ENCODE results near the gene CYBRD1.
"Not testable (repeated sequence)": the region's sequence is repeated elsewhere in the genome, so short reads cannot be mapped to it uniquely, and the experiment has no call there.

CYBRD1 gene

DNA sequence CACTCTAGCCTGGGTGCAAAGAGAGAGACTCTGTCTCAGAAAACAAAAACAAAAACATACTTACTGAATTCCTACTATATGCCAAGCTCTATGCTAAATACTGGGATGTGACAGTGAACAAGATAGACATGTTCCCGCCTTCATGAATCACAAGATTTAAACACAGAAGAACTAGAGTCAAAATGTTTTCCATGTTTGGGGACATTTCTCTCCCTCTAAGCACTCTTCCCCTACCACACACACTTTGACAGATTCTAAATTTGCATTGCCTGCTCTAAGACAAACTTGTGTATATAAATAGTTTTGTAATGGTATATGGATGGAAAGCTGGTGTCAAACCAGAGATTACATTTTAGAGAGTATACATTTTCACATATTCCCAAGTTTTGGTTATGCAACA, 11.1 kb downstream of the CYBRD1 start:
- DNase-seq (ENCODE audit: low read depth, low spot score) = no peak
- H3K9ac ChIP-seq (ENCODE audit: insufficient read length) = no peak overlapping the region
- H3K36me3 ChIP-seq (ENCODE audit: insufficient read depth, low read length) = peaks cover 5% of the 10 kb centered on the region; the same call in 1 of the 2 replicates
- H3K27ac ChIP-seq = no peak overlapping the region
- no peaks in the 10 kb centered on the region for H3K9me3 ChIP-seq (ENCODE audit: low read depth, low read length)
- TF ChIP-seq FOXP2 (optimal IDR thresholded peaks at IDR 0.05; ENCODE audit: control extremely low read depth, extremely low read length, insufficient read depth) (no peak), EZH2 (IDR thresholded peaks at IDR 0.05) (no peak), POLR2AphosphoS5 (IDR thresholded peaks at IDR 0.05; ENCODE audit: borderline replicate concordance, low read depth, low read length) (no peak)
- H3K4me3 ChIP-seq = no peak overlapping the region

DNA sequence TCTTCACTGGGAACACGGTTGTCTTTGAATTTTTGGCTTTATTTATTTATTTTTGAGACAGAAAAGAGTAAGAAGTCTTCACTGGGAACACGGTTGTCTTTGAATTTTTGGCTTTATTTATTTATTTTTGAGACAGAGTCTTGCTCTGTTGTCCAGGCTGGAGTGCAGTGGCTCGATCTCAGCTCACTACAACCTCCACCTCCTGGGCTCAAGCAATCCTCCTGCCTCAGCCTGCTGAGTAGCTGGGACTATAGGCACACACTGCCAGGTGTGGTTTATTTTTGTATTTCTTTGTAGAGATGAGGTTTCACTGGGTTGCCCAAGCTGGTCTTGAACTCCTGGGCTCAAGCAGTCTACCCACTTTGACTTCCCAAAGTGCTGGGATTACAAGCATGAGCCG, 13.3 kb downstream of the CYBRD1 start:
- H3K4me3 ChIP-seq; H3K9ac ChIP-seq (ENCODE audit: insufficient read length); H3K9me3 ChIP-seq (ENCODE audit: low read depth, low read length); DNase-seq (ENCODE audit: low read depth, low spot score); H3K27ac ChIP-seq; H3K36me3 ChIP-seq (ENCODE audit: insufficient read depth, low read length): not testable (repeated sequence)

GRCh38 chr2:171540437-171540836, 18.2 kb downstream of the CYBRD1 start:
- Histone ChIP-seq H3K9ac (ENCODE audit: insufficient read length) (no peak overlapping the region), H3K36me3 (ENCODE audit: insufficient read depth, low read length) (no peaks in the 10 kb centered on the region), H3K27ac (no peak overlapping the region), H3K9me3 (ENCODE audit: low read depth, low read length) (no peaks in the 10 kb centered on the region), H3K4me3 (no peak overlapping the region)
- no peak for DNase-seq (ENCODE audit: low read depth, low spot score)
- TF ChIP-seq POLR2AphosphoS5 (IDR thresholded peaks at IDR 0.05; ENCODE audit: borderline replicate concordance, low read depth, low read length) (no peak), EZH2 (IDR thresholded peaks at IDR 0.05) (no peak), FOXP2 (optimal IDR thresholded peaks at IDR 0.05; ENCODE audit: control extremely low read depth, extremely low read length, insufficient read depth) (no peak)

- H3K36me3 ChIP-seq (ENCODE audit: insufficient read depth, low read length) = no peaks in the 10 kb centered on the region
- TF ChIP-seq EZH2 (IDR thresholded peaks at IDR 0.05) = no peak
- no peak for TF ChIP-seq FOXP2 (optimal IDR thresholded peaks at IDR 0.05; ENCODE audit: control extremely low read depth, extremely low read length, insufficient read depth)
- TF ChIP-seq POLR2AphosphoS5 (IDR thresholded peaks at IDR 0.05; ENCODE audit: borderline replicate concordance, low read depth, low read length) = no peak
- DNase-seq (ENCODE audit: low read depth, low spot score) = no peak
- no peaks in the 10 kb centered on the region for H3K9me3 ChIP-seq (ENCODE audit: low read depth, low read length)
- H3K9ac ChIP-seq (ENCODE audit: insufficient read length) = no peak overlapping the region
- no peak overlapping the region for H3K27ac ChIP-seq
- H3K4me3 ChIP-seq = no peak overlapping the region
Measured at GRCh38 chr2:171541202-171541887, 19.1 kb downstream of the CYBRD1 start.

DNA sequence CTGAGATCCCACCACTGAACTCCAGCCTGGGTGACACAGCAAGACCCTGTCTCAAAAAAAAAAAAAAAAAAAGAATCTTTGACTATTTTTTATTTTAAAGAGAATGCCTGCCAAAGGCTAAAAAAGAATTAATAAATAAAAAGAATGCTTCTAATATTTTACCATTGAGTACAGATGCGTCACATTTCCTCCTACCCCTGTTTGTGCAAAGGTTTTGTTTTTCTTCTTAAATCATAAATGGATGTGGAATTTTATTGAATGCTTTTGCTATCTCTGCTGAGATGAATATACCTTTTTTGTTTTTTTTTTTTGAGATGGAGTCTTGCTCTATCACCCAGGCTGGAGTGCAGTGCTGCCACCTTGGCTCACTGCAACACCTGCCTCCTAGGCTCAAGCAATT, 22.8 kb downstream of the CYBRD1 start:
- H3K4me3 ChIP-seq = no peak overlapping the region
- H3K36me3 ChIP-seq (ENCODE audit: insufficient read depth, low read length) = no peaks in the 10 kb centered on the region
- no peaks in the 10 kb centered on the region for H3K9me3 ChIP-seq (ENCODE audit: low read depth, low read length)
- H3K9ac ChIP-seq (ENCODE audit: insufficient read length) = no peak overlapping the region
- H3K27ac ChIP-seq = no peak overlapping the region
- TF ChIP-seq POLR2AphosphoS5 (IDR thresholded peaks at IDR 0.05; ENCODE audit: borderline replicate concordance, low read depth, low read length) = no peak
- no peak for TF ChIP-seq FOXP2 (optimal IDR thresholded peaks at IDR 0.05; ENCODE audit: control extremely low read depth, extremely low read length, insufficient read depth)
- TF ChIP-seq EZH2 (IDR thresholded peaks at IDR 0.05) = no peak
- DNase-seq (ENCODE audit: low read depth, low spot score) = no peak

- no peak overlapping the region for H3K9ac ChIP-seq (ENCODE audit: insufficient read length)
- H3K4me3 ChIP-seq = no peak overlapping the region
- TF ChIP-seq FOXP2 (optimal IDR thresholded peaks at IDR 0.05; ENCODE audit: control extremely low read depth, extremely low read length, insufficient read depth) = no peak
- TF ChIP-seq EZH2 (IDR thresholded peaks at IDR 0.05) = no peak
- no peak for TF ChIP-seq POLR2AphosphoS5 (IDR thresholded peaks at IDR 0.05; ENCODE audit: borderline replicate concordance, low read depth, low read length)
- H3K9me3 ChIP-seq (ENCODE audit: low read depth, low read length) = no peaks in the 10 kb centered on the region
- H3K27ac ChIP-seq = no peak overlapping the region
- no peaks in the 10 kb centered on the region for H3K36me3 ChIP-seq (ENCODE audit: insufficient read depth, low read length)
- DNase-seq (ENCODE audit: low read depth, low spot score) = no peak
Measured at GRCh38 chr2:171547256-171547655, 25.0 kb downstream of the CYBRD1 start.

GRCh38 chr2:171547720-171548119, 25.4 kb downstream of the CYBRD1 start:
- TF ChIP-seq FOXP2 (optimal IDR thresholded peaks at IDR 0.05; ENCODE audit: control extremely low read depth, extremely low read length, insufficient read depth) (no peak), POLR2AphosphoS5 (IDR thresholded peaks at IDR 0.05; ENCODE audit: borderline replicate concordance, low read depth, low read length) (no peak), EZH2 (IDR thresholded peaks at IDR 0.05) (no peak)
- no peaks in the 10 kb centered on the region for H3K36me3 ChIP-seq (ENCODE audit: insufficient read depth, low read length)
- no peaks in the 10 kb centered on the region for H3K9me3 ChIP-seq (ENCODE audit: low read depth, low read length)
- no peak overlapping the region for H3K27ac ChIP-seq
- no peak overlapping the region for H3K9ac ChIP-seq (ENCODE audit: insufficient read length)
- H3K4me3 ChIP-seq = no peak overlapping the region
- DNase-seq (ENCODE audit: low read depth, low spot score) = no peak

GRCh38 chr2:171550613-171551012, 28.3 kb downstream of the CYBRD1 start:
- no peak overlapping the region for H3K9ac ChIP-seq (ENCODE audit: insufficient read length)
- peaks cover 6% of the 10 kb centered on the region; the same call in 1 of the 2 replicates for H3K36me3 ChIP-seq (ENCODE audit: insufficient read depth, low read length)
- TF ChIP-seq EZH2 (IDR thresholded peaks at IDR 0.05) (no peak), POLR2AphosphoS5 (IDR thresholded peaks at IDR 0.05; ENCODE audit: borderline replicate concordance, low read depth, low read length) (no peak), FOXP2 (optimal IDR thresholded peaks at IDR 0.05; ENCODE audit: control extremely low read depth, extremely low read length, insufficient read depth) (no peak)
- no peak overlapping the region for H3K4me3 ChIP-seq
- H3K9me3 ChIP-seq (ENCODE audit: low read depth, low read length) = no peaks in the 10 kb centered on the region
- H3K27ac ChIP-seq = no peak overlapping the region
- DNase-seq (ENCODE audit: low read depth, low spot score) = no peak

- Histone ChIP-seq H3K27ac (no peak overlapping the region), H3K4me3 (no peak overlapping the region), H3K9me3 (ENCODE audit: low read depth, low read length) (no peaks in the 10 kb centered on the region), H3K9ac (ENCODE audit: insufficient read length) (no peak overlapping the region), H3K36me3 (ENCODE audit: insufficient read depth, low read length) (peaks cover 6% of the 10 kb centered on the region; the same call in 1 of the 2 replicates)
- DNase-seq (ENCODE audit: low read depth, low spot score) = no peak
- TF ChIP-seq POLR2AphosphoS5 (IDR thresholded peaks at IDR 0.05; ENCODE audit: borderline replicate concordance, low read depth, low read length) (no peak), EZH2 (IDR thresholded peaks at IDR 0.05) (no peak), FOXP2 (optimal IDR thresholded peaks at IDR 0.05; ENCODE audit: control extremely low read depth, extremely low read length, insufficient read depth) (no peak)
Measured at GRCh38 chr2:171551836-171552235, 29.6 kb downstream of the CYBRD1 start.

All from SK-N-MC (cell line).